GM13977 (cell line): Measurements from ENCODE around the gene SLC16A3.

ENCODE experiments used
- DNase-seq: peaks from one replicate; pipeline ENCODE4 v3.0.0; 2012; ENCODE audit warnings: low spot score
- in situ Hi-C: fragments of 300-500 bp; cut with MboI; formaldehyde crosslinking; loops from one replicate; pipeline ENCODE4 v1.12.0; 2022; ENCODE audit warnings: low sequenced_read_pairs, low pct_unique_long_range_greater_than_20kb, mixed read lengths, inconsistent platforms; ENCODE audit not compliant: unreplicated experiment
- TF ChIP-seq, protein P1 (sequence below): IDR thresholded peaks from 2 replicates; pipeline ENCODE4 v1.5.1; 2012; ENCODE audit warnings: mild to moderate bottlenecking, control low read depth; ENCODE audit not compliant: insufficient read depth; ENCODE audit errors: extremely low read depth, missing control alignments

SLC16A3 gene

DNA sequence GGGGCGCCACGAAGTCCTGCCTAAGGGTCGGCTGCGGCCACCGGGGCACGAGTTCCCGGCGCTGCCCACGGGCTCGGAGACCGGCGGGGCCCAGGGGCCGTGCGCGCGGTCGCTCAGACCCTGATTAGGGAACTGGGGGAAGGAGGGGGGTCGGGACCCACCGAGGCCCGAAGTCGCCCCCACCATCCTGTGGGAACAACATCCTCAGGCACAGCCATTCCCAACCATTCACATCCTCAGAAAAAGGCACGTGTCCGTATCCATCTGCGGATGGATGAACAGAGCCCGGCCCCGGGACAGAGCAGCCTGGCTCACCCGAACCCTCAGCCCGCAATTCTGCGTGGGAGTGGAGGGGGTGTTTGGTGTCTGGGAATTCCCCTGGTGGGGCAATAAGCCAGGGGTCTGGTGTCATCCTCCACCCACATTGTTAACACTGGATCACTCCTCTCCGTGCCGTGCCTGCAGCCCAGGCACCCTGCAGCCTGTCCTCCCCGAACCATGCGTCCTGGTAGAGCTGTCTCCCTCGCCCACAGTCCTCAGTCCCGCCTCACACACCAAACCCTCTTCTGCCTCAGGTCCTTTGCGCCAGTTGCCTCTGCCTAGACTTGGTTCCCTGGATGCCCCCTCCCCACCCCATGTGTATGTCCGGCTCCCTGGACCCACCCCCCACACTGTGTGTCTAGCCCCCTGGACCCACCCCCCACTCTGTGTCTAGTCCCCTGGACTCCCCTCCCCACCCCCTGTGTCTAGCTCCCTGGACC lies 15.4 kb upstream of the SLC16A3 start:
- in situ Hi-C loops, result no loop called here
- peak; percentile 77 for DNase-seq
- TF ChIP-seq, protein P1, sequence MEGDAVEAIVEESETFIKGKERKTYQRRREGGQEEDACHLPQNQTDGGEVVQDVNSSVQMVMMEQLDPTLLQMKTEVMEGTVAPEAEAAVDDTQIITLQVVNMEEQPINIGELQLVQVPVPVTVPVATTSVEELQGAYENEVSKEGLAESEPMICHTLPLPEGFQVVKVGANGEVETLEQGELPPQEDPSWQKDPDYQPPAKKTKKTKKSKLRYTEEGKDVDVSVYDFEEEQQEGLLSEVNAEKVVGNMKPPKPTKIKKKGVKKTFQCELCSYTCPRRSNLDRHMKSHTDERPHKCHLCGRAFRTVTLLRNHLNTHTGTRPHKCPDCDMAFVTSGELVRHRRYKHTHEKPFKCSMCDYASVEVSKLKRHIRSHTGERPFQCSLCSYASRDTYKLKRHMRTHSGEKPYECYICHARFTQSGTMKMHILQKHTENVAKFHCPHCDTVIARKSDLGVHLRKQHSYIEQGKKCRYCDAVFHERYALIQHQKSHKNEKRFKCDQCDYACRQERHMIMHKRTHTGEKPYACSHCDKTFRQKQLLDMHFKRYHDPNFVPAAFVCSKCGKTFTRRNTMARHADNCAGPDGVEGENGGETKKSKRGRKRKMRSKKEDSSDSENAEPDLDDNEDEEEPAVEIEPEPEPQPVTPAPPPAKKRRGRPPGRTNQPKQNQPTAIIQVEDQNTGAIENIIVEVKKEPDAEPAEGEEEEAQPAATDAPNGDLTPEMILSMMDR, result no peak

DNA sequence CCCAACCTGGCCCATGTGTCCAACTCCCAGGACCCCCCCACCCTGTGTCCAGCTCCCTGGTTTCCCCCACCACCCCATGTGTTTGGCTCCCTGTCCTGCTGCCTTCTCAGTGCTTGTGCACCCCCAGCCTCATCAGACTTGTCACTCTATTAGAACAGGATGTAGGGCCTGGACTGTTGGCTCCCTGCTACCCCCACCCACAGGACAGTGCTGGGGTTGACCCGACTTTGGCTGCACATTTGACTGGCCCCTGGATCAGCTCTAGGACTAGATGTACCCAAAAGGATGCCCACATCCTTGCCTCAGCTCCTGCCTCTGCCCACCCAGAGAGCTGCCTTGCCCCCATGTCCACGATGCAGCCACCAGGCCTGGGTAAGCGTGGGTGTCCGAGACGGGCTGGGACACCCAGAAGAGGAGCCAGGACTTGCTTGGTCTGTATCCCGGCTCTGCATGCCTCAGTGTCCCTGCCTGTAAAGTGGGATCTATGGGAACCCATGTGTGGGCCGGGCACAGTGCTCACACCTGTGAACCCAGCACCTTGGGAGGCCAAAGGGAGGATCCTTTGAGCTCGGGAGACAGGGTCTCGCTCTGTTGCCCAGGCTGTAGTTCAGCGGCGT lies 14.7 kb upstream of the SLC16A3 start:
- TF ChIP-seq, protein P1, result no peak
- in situ Hi-C loops, result no loop called here
- DNase-seq, result no peak

DNA sequence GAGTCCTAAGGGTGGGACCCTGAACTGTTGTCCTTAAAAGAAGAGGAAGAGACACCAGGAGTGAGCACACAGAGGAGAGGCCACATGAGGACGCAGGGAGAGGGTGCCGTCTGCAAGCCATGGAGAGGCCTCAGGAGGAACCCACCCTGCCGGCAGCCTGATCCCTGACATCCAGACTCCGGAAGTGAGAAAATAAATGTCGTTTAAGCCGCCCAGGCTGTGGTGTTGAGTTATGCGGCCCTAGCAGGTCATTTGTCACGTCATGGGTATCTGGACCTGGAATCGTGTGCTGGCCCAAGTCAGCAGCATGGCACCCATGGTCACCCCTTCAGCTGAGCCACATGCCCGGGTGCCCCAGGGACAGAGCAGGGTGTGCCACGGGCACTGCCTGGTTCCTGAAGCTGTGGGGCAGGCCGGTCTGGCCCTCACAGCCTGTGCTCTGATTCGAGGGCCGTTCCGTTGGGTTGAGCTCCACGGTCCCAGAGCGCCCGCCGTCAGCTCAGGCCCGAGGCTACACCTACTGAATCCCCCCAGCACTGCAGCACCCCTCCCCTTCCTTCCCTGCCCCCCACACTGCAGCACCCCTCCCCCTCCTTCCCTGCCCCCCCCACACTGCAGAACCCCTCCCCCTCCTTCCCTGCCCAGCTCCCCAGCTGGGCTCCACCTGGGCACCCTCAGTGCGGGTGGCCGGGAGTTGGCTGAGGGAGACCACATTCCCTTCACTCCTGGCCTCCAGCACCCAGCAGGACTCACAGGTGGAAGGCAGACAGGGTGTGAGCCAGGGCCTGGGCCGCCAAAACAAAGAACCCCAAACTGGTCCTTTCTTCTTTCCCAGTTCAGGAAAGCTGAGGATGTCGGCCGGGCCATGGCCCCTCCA lies 13.5 kb upstream of the SLC16A3 start:
- TF ChIP-seq, protein P1, result no peak
- in situ Hi-C loops, result no loop called here
- peak; percentile 76 for DNase-seq

DNA sequence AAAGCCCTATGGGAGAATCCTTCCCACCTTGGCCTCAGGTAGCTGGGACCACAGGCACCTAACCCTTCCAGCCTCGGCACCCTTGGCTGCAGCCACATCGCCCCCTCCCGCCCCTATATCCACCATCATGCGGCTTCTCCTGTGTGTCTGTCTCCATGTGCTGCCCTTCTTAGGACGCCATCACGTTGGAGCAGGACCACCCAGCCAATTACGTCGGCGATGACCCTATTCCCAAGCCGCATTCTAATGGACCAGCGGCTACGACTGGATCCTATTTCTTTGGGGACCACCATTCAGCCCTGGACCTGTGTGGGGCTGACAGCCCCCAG lies 12.9 kb upstream of the SLC16A3 start:
- TF ChIP-seq, protein P1, result no peak
- DNase-seq, result no peak
- in situ Hi-C loops, result no loop called here

DNA sequence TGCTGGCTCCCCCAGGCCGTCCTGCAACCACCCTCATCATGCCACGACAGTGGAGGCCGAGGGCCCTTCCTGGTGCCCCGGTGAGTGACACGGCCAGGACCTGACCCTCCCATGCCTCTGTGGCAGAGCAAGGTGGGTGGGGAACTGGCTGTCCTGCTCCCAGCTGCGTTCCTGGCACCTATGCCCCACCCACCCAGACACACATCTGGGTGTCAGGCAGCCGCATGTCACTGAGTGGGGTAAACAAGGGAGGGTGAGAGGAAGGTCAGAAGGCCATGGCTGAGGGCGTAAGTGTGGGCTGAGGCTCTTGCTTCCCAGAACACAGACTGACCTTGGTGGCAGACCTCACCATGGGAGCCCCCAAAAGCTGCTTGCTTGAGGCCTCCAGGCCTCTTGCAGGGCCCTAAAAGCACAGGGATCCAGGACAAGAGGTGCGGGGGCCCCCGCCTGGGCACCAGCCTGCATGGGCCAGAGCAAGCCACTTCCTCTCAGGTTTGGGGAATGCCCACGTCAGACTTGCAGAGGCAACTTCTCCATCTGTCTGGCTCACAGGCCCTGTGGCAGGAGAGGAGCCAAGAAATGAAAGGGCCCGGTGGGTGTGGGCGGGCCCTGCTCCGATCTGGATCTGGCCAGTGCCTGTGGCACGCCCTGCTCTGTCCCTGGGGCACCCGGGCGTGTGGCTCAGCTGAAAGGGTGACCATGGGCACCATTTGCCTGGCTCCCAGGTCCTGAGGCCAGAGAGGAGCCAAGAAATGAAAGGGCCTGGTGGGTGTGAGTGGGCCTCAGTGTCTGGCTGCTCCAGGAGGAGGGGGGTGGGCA lies 12.3 kb upstream of the SLC16A3 start:
- in situ Hi-C loops, result no loop called here
- DNase-seq, result peak; percentile 71
- TF ChIP-seq, protein P1, result no peak

DNA sequence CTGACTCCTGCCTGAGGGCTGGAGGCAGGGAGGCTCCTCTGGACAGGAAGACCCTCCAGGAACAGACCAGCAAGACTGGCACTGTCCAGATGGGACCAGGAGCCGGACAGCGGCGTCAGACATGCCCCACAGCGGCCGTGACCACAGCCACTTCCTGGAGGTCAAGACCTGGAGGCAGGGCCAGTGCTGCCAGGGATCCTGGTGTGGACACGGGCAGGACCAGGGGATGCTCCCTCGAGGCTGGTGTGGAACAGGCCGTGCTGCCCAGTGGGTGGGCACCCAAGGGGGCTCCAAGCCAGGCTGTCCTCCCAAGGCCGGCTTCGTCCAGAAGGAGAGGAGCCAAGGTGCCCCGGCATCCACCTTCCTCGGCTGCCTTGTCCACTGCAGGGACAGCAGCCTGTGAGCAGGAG lies 11.7 kb upstream of the SLC16A3 start:
- TF ChIP-seq, protein P1, result no peak
- no peak for DNase-seq
- in situ Hi-C loops, result no loop called here
